CD8-positive, alpha-beta memory T cell (primary cell): ENCODE data around the gene TGFB1. TPM values are rescaled to one million over a fixed set of nuclear protein-coding genes. Genes with fewer than 3 reads are reported as not detected.

Experiments
- CTCF ChIA-PET: fragments of 350-600 bp; sonication (Branson Sonifier 250); formaldehyde crosslinking; loops from one replicate; lab custom pipeline; 2021; ENCODE audit warnings: antibody characterized with exemption; lab: Charles Lee
- POLR2A ChIA-PET: fragments of 350-600 bp; sonication (Branson Sonifier 250); formaldehyde crosslinking; loops from one replicate; lab custom pipeline; 2021; ENCODE audit warnings: antibody characterized with exemption; lab: Charles Lee
- DNase-seq, 5 donors: peaks; one replicate each; pipeline versions ENCODE4 v3.0.0 to v3.0.0-alpha.2; 2020 to 2022; ENCODE audit warnings: mixed read lengths in 1 of 5
- H3K27ac ChIP-seq: one replicate; pipeline ENCODE4 v1.7.0; 2013; ENCODE audit warnings: low read depth, mild to moderate bottlenecking, low read length, moderate library complexity
- H3K27me3 ChIP-seq: 2 replicates; pipeline ENCODE4 v1.7.0; 2013; ENCODE audit warnings: low read length, mild to moderate bottlenecking; ENCODE audit not compliant: insufficient read depth, poor library complexity, severe bottlenecking
- H3K36me3 ChIP-seq: 2 replicates; pipeline ENCODE4 v1.7.0; 2013; ENCODE audit warnings: mild to moderate bottlenecking, low read length, moderate library complexity; ENCODE audit not compliant: insufficient read depth
- H3K4me1 ChIP-seq: 2 replicates; pipeline ENCODE4 v1.7.0; 2013; ENCODE audit warnings: mild to moderate bottlenecking, low read length, moderate library complexity; ENCODE audit not compliant: insufficient read depth
- H3K4me3 ChIP-seq: 2 replicates; pipeline ENCODE4 v1.7.0; 2013; ENCODE audit warnings: mild to moderate bottlenecking, low read length
- H3K9me3 ChIP-seq: 2 replicates; pipeline ENCODE4 v1.7.0; 2013; ENCODE audit warnings: mild to moderate bottlenecking, low read length
- H3K27ac Mint-ChIP-seq, 8 donors: one replicate each; pipeline ENCODE4 v1.8.0; 2020 to 2021; ENCODE audit warnings: mixed read lengths in 8 of 8, mild to moderate bottlenecking in 6 of 8, inconsistent platforms in 3 of 8, moderate library complexity in 3 of 8
- H3K27me3 Mint-ChIP-seq, 2 donors: one replicate each; pipeline ENCODE4 v1.8.0; 2020 to 2021; ENCODE audit warnings: mixed read lengths in 2 of 2, mild to moderate bottlenecking in 1 of 2, moderate library complexity in 1 of 2
- H3K36me3 Mint-ChIP-seq, 3 donors: one replicate each; pipeline ENCODE4 v1.8.0; 2020 to 2021; ENCODE audit warnings: mixed read lengths in 3 of 3, inconsistent platforms in 1 of 3, mild to moderate bottlenecking in 1 of 3
- H3K4me1 Mint-ChIP-seq, 3 donors: one replicate each; pipeline ENCODE4 v1.8.0; 2020 to 2021; ENCODE audit warnings: mixed read lengths in 3 of 3, inconsistent platforms in 1 of 3, mild to moderate bottlenecking in 1 of 3
- H3K4me3 Mint-ChIP-seq, 7 donors: one replicate each; pipeline ENCODE4 v1.8.0; 2020 to 2021; ENCODE audit warnings: mixed read lengths in 7 of 7, mild to moderate bottlenecking in 6 of 7, moderate library complexity in 4 of 7, inconsistent platforms in 2 of 7
- H3K9me3 Mint-ChIP-seq, 5 donors: one replicate each; pipeline ENCODE4 v1.8.0; 2020 to 2022; ENCODE audit warnings: mixed read lengths in 5 of 5, mild to moderate bottlenecking in 3 of 5, moderate library complexity in 2 of 5, inconsistent platforms in 1 of 5
- polyA plus RNA-seq: library from polyadenylated mRNA; unstranded; fragments of 300-500 nt; fragmentation: Illumina TruSeq; gene quantifications from one replicate; pipeline ENCODE4 v1.2.3, GENCODE V29; 2021
- total RNA-seq, 2 experiments: library from RNA; stranded (reverse); gene quantifications; one replicate each; pipeline ENCODE4 v1.2.3, GENCODE V29; 2021

TGFB1 gene
- total and polyA plus RNA-seq, 3 experiments from 2014 or later, result 104 to 161 (median 152) TPM

GRCh38 chr19:41341669-41342490 is 11.8 kb downstream of the TGFB1 start:
- no peaks in the 10 kb centered on the region for H3K27me3 Mint-ChIP-seq
- peak overlapping the region; percentile 57 to 100 (median 86) for H3K27ac Mint-ChIP-seq
- peaks cover 47% of the 10 kb centered on the region for H3K4me1 ChIP-seq
- POLR2A ChIA-PET, result interaction anchor here (0.6 to 1.3 kb wide), 4 partner anchors 9 to 64 kb away, joined by 3 to 6 read pairs (median 4); no protein-coding TSS in a partner anchor
- H3K4me3 Mint-ChIP-seq, result peak overlapping the region; percentile 39 to 79 (median 68)
- peaks cover 55% of the 10 kb centered on the region for H3K36me3 ChIP-seq
- no peak overlapping the region for H3K27ac ChIP-seq
- no peaks in the 10 kb centered on the region for H3K27me3 ChIP-seq
- CTCF ChIA-PET, result interaction anchor here (1.1 to 1.7 kb wide), 2 partner anchors 10 to 13 kb away, joined by 3 to 4 read pairs; no protein-coding TSS in a partner anchor
- peak in 1 of 5 donors; percentile 24 for DNase-seq
- peaks cover 17 to 82% (median 23%) of the 10 kb centered on the region in 3 donors for H3K36me3 Mint-ChIP-seq
- no peaks in the 10 kb centered on the region for H3K9me3 Mint-ChIP-seq
- no peaks in the 10 kb centered on the region for H3K9me3 ChIP-seq
- H3K4me1 Mint-ChIP-seq, result peaks cover 46 to 63% (median 53%) of the 10 kb centered on the region in 3 donors
- H3K4me3 ChIP-seq, result peak overlapping the region; percentile 26

DNA sequence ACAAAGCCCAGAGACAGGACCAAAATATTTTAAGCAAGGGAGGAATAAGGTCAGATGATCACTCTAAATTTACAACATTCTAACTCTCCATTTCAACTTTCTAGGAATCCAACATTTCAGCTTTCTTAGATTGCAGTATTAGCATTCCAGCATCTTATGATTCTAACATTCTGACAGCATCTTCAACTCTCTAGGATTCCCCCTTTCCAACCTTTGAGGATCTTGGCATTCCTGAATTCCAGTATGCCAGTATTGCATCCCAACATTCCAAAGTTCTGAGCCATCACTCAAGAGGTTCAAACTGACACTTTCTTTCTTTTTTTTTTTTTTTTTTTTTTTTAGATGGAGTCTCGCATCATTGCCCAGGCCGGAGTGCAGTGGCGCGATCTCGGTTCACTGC is 13.8 kb downstream of the TGFB1 start:
- peaks cover 43 to 59% (median 48%) of the 10 kb centered on the region in 3 donors for H3K4me1 Mint-ChIP-seq
- H3K36me3 Mint-ChIP-seq, result peaks cover 14 to 81% (median 27%) of the 10 kb centered on the region in 3 donors
- CTCF ChIA-PET, result interaction anchor here (2.2 kb wide), 1 partner anchor 13 kb away, joined by 7 read pairs; the partner anchor contains the start of gene TGFB1

DNA sequence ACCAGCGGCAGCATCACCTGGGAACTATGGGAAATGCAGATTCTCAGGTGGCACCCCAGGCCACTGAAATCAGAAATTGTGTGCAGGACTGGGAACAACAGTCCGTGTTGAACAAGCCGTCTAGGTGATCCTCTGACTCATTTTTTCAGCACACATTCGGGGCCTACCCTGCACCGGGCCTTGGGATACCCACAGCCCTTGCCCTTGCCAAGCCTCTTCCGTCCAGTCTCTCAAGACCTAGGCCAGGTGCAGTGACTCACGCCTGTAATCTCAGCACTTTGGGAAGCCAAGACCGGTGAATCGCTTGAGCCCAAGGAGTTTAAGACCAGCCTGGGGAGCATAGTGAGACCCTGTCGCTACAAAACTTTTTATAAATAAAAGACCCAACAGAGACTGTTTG is 18.3 kb downstream of the TGFB1 start:
- Mint-ChIP-seq H3K4me3 (peak overlapping the region in 1 of 7 donors; percentile 58), H3K9me3 (no peaks in the 10 kb centered on the region), H3K27ac (peak overlapping the region in 6 of 8 donors; percentile 45 to 100 (median 63)), H3K27me3 (peaks cover 0 to 2% of the 10 kb centered on the region in 2 donors), H3K4me1 (peaks cover 40 to 57% (median 49%) of the 10 kb centered on the region in 3 donors), H3K36me3 (peaks cover 23 to 82% (median 30%) of the 10 kb centered on the region in 3 donors)
- H3K4me1 ChIP-seq, result peaks cover 15% of the 10 kb centered on the region
- POLR2A ChIA-PET, result interaction anchor here (0.5 to 1.1 kb wide), 2 partner anchors 11 to 27 kb away, joined by 3 to 8 read pairs; no protein-coding TSS in a partner anchor
- no peaks in the 10 kb centered on the region for H3K9me3 ChIP-seq
- DNase-seq, result no peak
- H3K27me3 ChIP-seq, result no peaks in the 10 kb centered on the region
- no peak overlapping the region for H3K4me3 ChIP-seq
- H3K27ac ChIP-seq, result no peak overlapping the region
- CTCF ChIA-PET, result interaction anchor here (1.0 to 3.6 kb wide), 3 partner anchors 12 to 235 kb away, joined by 3 to 11 read pairs (median 3); no protein-coding TSS in a partner anchor
- H3K36me3 ChIP-seq, result peaks cover 54% of the 10 kb centered on the region

More for the DNA sequence above, 13.8 kb downstream of the TGFB1 start:
- no peaks in the 10 kb centered on the region for H3K27me3 Mint-ChIP-seq
- Histone ChIP-seq H3K27me3 (no peaks in the 10 kb centered on the region), H3K4me1 (peaks cover 35% of the 10 kb centered on the region), H3K27ac (no peak overlapping the region), H3K36me3 (peaks cover 52% of the 10 kb centered on the region), H3K9me3 (no peaks in the 10 kb centered on the region), H3K4me3 (no peak overlapping the region)
- no peak for DNase-seq
- peak overlapping the region in 2 of 7 donors; percentile 60 to 65 for H3K4me3 Mint-ChIP-seq
- POLR2A ChIA-PET, result interaction anchor here (0.6 to 0.7 kb wide), 2 partner anchors 8 to 135 kb away, joined by 5 to 10 read pairs; no protein-coding TSS in a partner anchor
- H3K27ac Mint-ChIP-seq, result peak overlapping the region in 5 of 8 donors; percentile 55 to 100 (median 82)
- no peaks in the 10 kb centered on the region for H3K9me3 Mint-ChIP-seq

DNA sequence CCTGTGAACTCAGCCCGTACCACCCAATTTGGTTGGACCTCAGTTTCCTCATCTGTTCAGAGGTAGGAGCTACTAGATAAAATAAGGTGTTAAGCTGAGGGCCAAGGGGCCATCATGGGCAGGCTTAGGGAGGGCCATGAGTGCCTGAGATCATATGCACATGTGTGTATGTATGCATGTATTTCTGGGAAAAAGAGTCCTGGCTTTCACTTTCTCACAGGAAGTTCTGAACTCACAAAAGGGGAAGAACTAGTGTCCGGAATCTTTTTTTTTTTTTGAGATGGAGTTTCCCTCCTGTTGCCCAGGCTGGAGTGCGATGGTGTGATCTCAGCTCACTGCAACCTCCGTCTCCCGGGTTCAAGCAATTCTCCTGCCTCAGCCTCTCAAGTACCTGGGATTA is 18.9 kb downstream of the TGFB1 start:
- H3K27ac Mint-ChIP-seq, result peak overlapping the region in 6 of 8 donors; percentile 21 to 100 (median 58)
- peak overlapping the region in 2 of 7 donors; percentile 32 to 58 for H3K4me3 Mint-ChIP-seq
- Histone ChIP-seq H3K27me3 (no peaks in the 10 kb centered on the region), H3K36me3 (peaks cover 50% of the 10 kb centered on the region), H3K4me3 (no peak overlapping the region), H3K4me1 (peaks cover 22% of the 10 kb centered on the region), H3K27ac (no peak overlapping the region), H3K9me3 (no peaks in the 10 kb centered on the region)
- DNase-seq, result no peak
- peaks cover 40 to 60% (median 50%) of the 10 kb centered on the region in 3 donors for H3K4me1 Mint-ChIP-seq
- H3K9me3 Mint-ChIP-seq, result no peaks in the 10 kb centered on the region
- ChIA-PET CTCF (interaction anchor here (1.0 to 3.6 kb wide), 3 partner anchors 13 to 27 kb away, joined by 3 to 11 read pairs (median 3); no protein-coding TSS in a partner anchor), POLR2A (no interaction called here)
- peaks cover 23 to 81% (median 30%) of the 10 kb centered on the region in 3 donors for H3K36me3 Mint-ChIP-seq
- peaks cover 0 to 2% of the 10 kb centered on the region in 2 donors for H3K27me3 Mint-ChIP-seq

DNA sequence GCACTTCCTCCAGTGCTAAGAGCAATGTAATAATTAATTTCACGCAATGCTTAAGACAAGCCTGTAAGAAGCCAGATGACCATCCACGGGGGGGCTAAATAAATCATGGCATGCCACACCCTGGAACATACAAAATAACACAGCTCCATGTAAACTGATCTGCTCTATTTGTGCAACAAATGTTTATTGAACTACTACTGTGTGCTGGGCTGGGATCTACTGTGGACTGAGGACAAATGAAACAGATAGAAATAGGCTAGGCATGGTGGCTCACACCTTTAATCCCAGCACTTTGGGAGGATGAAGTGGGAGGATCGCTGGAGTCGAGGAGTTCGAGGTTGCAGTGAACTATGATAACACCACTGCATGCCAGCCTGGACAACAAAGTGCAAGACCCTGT is 21.3 kb downstream of the TGFB1 start:
- ChIA-PET POLR2A (interaction anchor here (0.6 kb wide), 1 partner anchor 68 kb away, joined by 3 read pairs; the partner anchor contains the start of gene HNRNPUL1), CTCF (interaction anchor here (0.8 to 1.2 kb wide), 2 partner anchors 22 to 68 kb away, joined by 3 read pairs; partner anchors contain the start of gene HNRNPUL1)
- Histone ChIP-seq H3K36me3 (peaks cover 50% of the 10 kb centered on the region), H3K27ac (no peak overlapping the region), H3K9me3 (no peaks in the 10 kb centered on the region), H3K4me3 (no peak overlapping the region), H3K27me3 (no peaks in the 10 kb centered on the region), H3K4me1 (peaks cover 40% of the 10 kb centered on the region)
- Mint-ChIP-seq H3K36me3 (peaks cover 20 to 76% (median 32%) of the 10 kb centered on the region in 3 donors), H3K9me3 (no peaks in the 10 kb centered on the region), H3K27me3 (peaks cover 0 to 5% of the 10 kb centered on the region in 2 donors), H3K4me3 (peak overlapping the region in 4 of 7 donors; percentile 22 to 43 (median 39)), H3K27ac (peak overlapping the region in 7 of 8 donors; percentile 14 to 100 (median 59)), H3K4me1 (peaks cover 47 to 68% (median 60%) of the 10 kb centered on the region in 3 donors)
- DNase-seq, result no peak

GRCh38 chr19:41332000-41332399 is 21.7 kb downstream of the TGFB1 start:
- Mint-ChIP-seq H3K36me3 (peaks cover 20 to 75% (median 31%) of the 10 kb centered on the region in 3 donors), H3K27ac (peak overlapping the region; percentile 43 to 100 (median 91))

DNA sequence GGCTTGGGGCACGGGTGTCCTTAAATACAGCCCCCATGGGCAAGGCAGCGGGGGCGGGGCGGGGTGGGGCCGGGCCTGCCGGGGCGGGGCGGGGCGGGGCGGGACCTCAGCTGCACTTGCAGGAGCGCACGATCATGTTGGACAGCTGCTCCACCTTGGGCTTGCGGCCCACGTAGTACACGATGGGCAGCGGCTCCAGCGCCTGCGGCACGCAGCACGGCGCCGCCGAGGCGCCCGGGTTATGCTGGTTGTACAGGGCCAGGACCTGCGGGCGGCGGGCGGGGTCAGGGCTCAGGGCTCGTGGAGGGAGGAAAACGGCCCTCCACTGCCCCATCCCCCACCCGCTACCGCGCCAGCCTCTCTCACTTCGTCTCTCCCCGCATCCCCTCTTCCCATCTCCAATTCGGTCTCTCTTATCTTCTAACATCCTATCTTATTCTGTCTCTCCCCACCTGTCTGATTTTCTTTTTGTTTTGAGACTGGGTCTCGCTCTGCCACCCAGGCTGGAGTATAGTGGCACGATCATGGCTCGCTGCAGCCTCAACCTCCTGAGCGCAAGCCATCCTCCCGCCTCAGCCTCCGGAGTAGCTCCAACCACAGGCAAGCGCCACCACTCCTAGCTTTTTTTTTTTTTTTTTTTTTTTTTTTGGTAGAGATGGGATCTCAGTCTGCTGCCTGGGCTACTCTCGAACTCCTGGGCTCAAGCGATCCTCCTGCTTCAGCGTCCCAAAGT is 22.6 kb downstream of the TGFB1 start:
- Mint-ChIP-seq H3K9me3 (peaks cover 0 to 5% (median 0%) of the 10 kb centered on the region in 5 donors), H3K36me3 (peaks cover 22 to 75% (median 34%) of the 10 kb centered on the region in 3 donors), H3K4me3 (peak overlapping the region in 6 of 7 donors; percentile 11 to 77 (median 40)), H3K4me1 (peaks cover 57 to 78% (median 69%) of the 10 kb centered on the region in 3 donors), H3K27me3 (peaks cover 0 to 9% of the 10 kb centered on the region in 2 donors), H3K27ac (peak overlapping the region in 7 of 8 donors; percentile 77 to 100 (median 94))
- ChIA-PET POLR2A (interaction anchor here (0.6 to 0.7 kb wide), 2 partner anchors 26 to 31 kb away, joined by 3 to 5 read pairs; no protein-coding TSS in a partner anchor), CTCF (interaction anchor here (1.1 to 1.2 kb wide), 2 partner anchors 21 to 23 kb away, joined by 3 to 5 read pairs; no protein-coding TSS in a partner anchor)
- Histone ChIP-seq H3K27ac (no peak overlapping the region), H3K4me3 (no peak overlapping the region), H3K4me1 (peaks cover 53% of the 10 kb centered on the region), H3K9me3 (no peaks in the 10 kb centered on the region), H3K36me3 (peaks cover 50% of the 10 kb centered on the region), H3K27me3 (no peaks in the 10 kb centered on the region)
- DNase-seq, result peak in 1 of 5 donors; percentile 24

More at GRCh38 chr19:41332000-41332399, 21.7 kb downstream of the TGFB1 start:
- POLR2A ChIA-PET, result interaction anchor here (0.6 kb wide), 1 partner anchor 25 kb away, joined by 3 read pairs; no protein-coding TSS in a partner anchor
- Mint-ChIP-seq H3K27me3 (peaks cover 0 to 7% of the 10 kb centered on the region in 2 donors), H3K9me3 (peaks cover 0 to 2% (median 0%) of the 10 kb centered on the region in 5 donors), H3K4me3 (peak overlapping the region in 4 of 7 donors; percentile 22 to 77 (median 50)), H3K4me1 (peaks cover 48 to 69% (median 60%) of the 10 kb centered on the region in 3 donors)
- Histone ChIP-seq H3K36me3 (peaks cover 50% of the 10 kb centered on the region), H3K27ac (no peak overlapping the region), H3K4me1 (peaks cover 44% of the 10 kb centered on the region), H3K9me3 (no peaks in the 10 kb centered on the region), H3K4me3 (no peak overlapping the region), H3K27me3 (no peaks in the 10 kb centered on the region)
- no peak for DNase-seq
- CTCF ChIA-PET, result interaction anchor here (0.8 to 1.2 kb wide), 3 partner anchors 21 to 68 kb away, joined by 3 to 5 read pairs (median 3); partner anchors contain the start of gene HNRNPUL1
